ENCODE data around the gene DNAI2. TPM values are rescaled to one million over a fixed set of nuclear protein-coding genes. Genes with fewer than 3 reads are reported as not detected.

The DNAI2 gene
- total RNA-seq, 1 experiment from 2014 or later: 0.26 TPM

DNA sequence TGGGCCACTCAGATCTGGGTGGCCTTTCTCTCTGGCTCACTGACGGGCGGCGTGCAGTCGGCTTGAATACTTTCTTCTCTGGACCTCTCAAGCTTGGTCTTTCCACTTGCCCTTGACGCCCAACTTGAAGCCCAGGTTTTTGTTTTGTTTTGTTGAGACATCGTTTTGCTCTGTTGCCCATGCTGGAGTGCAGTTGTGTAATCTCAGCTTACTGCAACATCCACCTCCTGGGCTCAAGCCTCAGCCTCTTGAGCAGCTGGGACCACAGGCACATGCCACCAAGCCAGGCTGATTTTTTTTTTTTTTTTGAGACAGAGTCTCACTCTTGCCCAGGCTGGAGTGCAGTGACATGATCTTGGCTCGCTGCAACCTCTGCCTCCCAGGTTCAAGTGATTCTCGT is 29.3 kb downstream of the DNAI2 start:
- no peaks in the 10 kb centered on the region for H3K36me3 Mint-ChIP-seq
- peaks cover 2% of the 10 kb centered on the region; the same call in 1 of the 2 replicates for H3K27me3 Mint-ChIP-seq (ENCODE audit: low read depth)
- H3K9me3 Mint-ChIP-seq: no peaks in the 10 kb centered on the region
- H3K4me3 Mint-ChIP-seq: no peak overlapping the region
- no peak for DNase-seq (ENCODE audit: low spot score)
- TF ChIP-seq, protein P1, sequence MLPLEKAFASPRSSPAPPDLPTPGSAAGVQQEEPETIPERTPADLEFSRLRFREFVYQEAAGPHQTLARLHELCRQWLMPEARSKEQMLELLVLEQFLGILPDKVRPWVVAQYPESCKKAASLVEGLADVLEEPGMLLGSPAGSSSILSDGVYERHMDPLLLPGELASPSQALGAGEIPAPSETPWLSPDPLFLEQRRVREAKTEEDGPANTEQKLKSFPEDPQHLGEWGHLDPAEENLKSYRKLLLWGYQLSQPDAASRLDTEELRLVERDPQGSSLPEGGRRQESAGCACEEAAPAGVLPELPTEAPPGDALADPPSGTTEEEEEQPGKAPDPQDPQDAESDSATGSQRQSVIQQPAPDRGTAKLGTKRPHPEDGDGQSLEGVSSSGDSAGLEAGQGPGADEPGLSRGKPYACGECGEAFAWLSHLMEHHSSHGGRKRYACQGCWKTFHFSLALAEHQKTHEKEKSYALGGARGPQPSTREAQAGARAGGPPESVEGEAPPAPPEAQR (CRISPR knock-in tag; IDR thresholded peaks at IDR 0.05): no peak
- TF ChIP-seq OVOL2 (CRISPR knock-in tag; IDR thresholded peaks at IDR 0.05; ENCODE audit: borderline replicate concordance) (no peak), CBFB (CRISPR knock-in tag; IDR thresholded peaks at IDR 0.05; ENCODE audit: low read depth) (no peak), ZNF263 (CRISPR knock-in tag; IDR thresholded peaks at IDR 0.05; ENCODE audit: low read depth) (no peak), NFE2L1 (CRISPR knock-in tag; IDR thresholded peaks at IDR 0.05) (no peak), FOXJ3 (CRISPR knock-in tag; IDR thresholded peaks at IDR 0.05; ENCODE audit: borderline replicate concordance) (no peak), CREB1 (CRISPR knock-in tag; IDR thresholded peaks at IDR 0.05) (no peak), NR2C2 (CRISPR knock-in tag; IDR thresholded peaks at IDR 0.05) (no peak), ZNF219 (CRISPR knock-in tag; IDR thresholded peaks at IDR 0.05; ENCODE audit: borderline replicate concordance) (no peak), ZNF232 (CRISPR knock-in tag; IDR thresholded peaks at IDR 0.05) (no peak), KAT7 (CRISPR knock-in tag; IDR thresholded peaks at IDR 0.05; ENCODE audit: borderline replicate concordance) (no peak), JUN (CRISPR knock-in tag; IDR thresholded peaks at IDR 0.05) (no peak), ATF1 (CRISPR knock-in tag; IDR thresholded peaks at IDR 0.05) (no peak), ZNF396 (CRISPR knock-in tag; IDR thresholded peaks at IDR 0.05; ENCODE audit: borderline replicate concordance) (no peak)
- TF ChIP-seq, protein P2, sequence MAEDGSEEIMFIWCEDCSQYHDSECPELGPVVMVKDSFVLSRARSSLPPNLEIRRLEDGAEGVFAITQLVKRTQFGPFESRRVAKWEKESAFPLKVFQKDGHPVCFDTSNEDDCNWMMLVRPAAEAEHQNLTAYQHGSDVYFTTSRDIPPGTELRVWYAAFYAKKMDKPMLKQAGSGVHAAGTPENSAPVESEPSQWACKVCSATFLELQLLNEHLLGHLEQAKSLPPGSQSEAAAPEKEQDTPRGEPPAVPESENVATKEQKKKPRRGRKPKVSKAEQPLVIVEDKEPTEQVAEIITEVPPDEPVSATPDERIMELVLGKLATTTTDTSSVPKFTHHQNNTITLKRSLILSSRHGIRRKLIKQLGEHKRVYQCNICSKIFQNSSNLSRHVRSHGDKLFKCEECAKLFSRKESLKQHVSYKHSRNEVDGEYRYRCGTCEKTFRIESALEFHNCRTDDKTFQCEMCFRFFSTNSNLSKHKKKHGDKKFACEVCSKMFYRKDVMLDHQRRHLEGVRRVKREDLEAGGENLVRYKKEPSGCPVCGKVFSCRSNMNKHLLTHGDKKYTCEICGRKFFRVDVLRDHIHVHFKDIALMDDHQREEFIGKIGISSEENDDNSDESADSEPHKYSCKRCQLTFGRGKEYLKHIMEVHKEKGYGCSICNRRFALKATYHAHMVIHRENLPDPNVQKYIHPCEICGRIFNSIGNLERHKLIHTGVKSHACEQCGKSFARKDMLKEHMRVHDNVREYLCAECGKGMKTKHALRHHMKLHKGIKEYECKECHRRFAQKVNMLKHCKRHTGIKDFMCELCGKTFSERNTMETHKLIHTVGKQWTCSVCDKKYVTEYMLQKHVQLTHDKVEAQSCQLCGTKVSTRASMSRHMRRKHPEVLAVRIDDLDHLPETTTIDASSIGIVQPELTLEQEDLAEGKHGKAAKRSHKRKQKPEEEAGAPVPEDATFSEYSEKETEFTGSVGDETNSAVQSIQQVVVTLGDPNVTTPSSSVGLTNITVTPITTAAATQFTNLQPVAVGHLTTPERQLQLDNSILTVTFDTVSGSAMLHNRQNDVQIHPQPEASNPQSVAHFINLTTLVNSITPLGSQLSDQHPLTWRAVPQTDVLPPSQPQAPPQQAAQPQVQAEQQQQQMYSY (CRISPR knock-in tag; IDR thresholded peaks at IDR 0.05): no peak
- TF ChIP-seq, protein P3, sequence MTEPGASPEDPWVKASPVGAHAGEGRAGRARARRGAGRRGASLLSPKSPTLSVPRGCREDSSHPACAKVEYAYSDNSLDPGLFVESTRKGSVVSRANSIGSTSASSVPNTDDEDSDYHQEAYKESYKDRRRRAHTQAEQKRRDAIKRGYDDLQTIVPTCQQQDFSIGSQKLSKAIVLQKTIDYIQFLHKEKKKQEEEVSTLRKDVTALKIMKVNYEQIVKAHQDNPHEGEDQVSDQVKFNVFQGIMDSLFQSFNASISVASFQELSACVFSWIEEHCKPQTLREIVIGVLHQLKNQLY (CRISPR knock-in tag; IDR thresholded peaks at IDR 0.05): no peak
- TF ChIP-seq, protein P4, sequence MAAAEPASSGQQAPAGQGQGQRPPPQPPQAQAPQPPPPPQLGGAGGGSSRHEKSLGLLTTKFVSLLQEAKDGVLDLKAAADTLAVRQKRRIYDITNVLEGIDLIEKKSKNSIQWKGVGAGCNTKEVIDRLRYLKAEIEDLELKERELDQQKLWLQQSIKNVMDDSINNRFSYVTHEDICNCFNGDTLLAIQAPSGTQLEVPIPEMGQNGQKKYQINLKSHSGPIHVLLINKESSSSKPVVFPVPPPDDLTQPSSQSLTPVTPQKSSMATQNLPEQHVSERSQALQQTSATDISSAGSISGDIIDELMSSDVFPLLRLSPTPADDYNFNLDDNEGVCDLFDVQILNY (CRISPR knock-in tag; IDR thresholded peaks at IDR 0.05): no peak
- TF ChIP-seq, protein P5, sequence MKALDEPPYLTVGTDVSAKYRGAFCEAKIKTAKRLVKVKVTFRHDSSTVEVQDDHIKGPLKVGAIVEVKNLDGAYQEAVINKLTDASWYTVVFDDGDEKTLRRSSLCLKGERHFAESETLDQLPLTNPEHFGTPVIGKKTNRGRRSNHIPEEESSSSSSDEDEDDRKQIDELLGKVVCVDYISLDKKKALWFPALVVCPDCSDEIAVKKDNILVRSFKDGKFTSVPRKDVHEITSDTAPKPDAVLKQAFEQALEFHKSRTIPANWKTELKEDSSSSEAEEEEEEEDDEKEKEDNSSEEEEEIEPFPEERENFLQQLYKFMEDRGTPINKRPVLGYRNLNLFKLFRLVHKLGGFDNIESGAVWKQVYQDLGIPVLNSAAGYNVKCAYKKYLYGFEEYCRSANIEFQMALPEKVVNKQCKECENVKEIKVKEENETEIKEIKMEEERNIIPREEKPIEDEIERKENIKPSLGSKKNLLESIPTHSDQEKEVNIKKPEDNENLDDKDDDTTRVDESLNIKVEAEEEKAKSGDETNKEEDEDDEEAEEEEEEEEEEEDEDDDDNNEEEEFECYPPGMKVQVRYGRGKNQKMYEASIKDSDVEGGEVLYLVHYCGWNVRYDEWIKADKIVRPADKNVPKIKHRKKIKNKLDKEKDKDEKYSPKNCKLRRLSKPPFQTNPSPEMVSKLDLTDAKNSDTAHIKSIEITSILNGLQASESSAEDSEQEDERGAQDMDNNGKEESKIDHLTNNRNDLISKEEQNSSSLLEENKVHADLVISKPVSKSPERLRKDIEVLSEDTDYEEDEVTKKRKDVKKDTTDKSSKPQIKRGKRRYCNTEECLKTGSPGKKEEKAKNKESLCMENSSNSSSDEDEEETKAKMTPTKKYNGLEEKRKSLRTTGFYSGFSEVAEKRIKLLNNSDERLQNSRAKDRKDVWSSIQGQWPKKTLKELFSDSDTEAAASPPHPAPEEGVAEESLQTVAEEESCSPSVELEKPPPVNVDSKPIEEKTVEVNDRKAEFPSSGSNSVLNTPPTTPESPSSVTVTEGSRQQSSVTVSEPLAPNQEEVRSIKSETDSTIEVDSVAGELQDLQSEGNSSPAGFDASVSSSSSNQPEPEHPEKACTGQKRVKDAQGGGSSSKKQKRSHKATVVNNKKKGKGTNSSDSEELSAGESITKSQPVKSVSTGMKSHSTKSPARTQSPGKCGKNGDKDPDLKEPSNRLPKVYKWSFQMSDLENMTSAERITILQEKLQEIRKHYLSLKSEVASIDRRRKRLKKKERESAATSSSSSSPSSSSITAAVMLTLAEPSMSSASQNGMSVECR (CRISPR knock-in tag; IDR thresholded peaks at IDR 0.05; ENCODE audit: borderline replicate concordance): no peak
- no peak overlapping the region for H3K27ac Mint-ChIP-seq
- H3K4me1 Mint-ChIP-seq: no peaks in the 10 kb centered on the region
- ATAC-seq: no peak
- ChIA-PET POLR2A (interaction anchor here (0.7 kb wide), 1 partner anchor 243 kb away, joined by 4 read pairs; the partner anchor contains the start of gene CD300C), CTCF (interaction anchor here (0.9 to 3.8 kb wide), 8 partner anchors 11 to 76 kb away, joined by 3 to 37 read pairs (median 8); partner anchors contain the start of gene BTBD17)

All from WTC11 (cell line).